ENCODE measurements around the gene HOXB4. TPM values are rescaled to one million over a fixed set of nuclear protein-coding genes. Genes with fewer than 3 reads are reported as not detected.

HOXB4 gene
- total RNA-seq, 1 experiment from 2014 or later = not detected

GRCh38 chr17:48604770-48605329, 26.7 kb upstream of the HOXB4 start, which contains the start of gene HOXB6:
Gene HOXB6 (minus strand): TSS chr17:48604986. CDS start chr17:48598150, 6,836 bp downstream.
- H3K23me2 ChIP-seq (ENCODE audit: insufficient read length, low read depth, low read length, poor library complexity, severe bottlenecking) = no peaks in the 10 kb centered on the region
- no peaks in the 10 kb centered on the region for H3K9me3 ChIP-seq (ENCODE audit: control insufficient read depth, low read depth, low read length)
- no peak within 1 kb of the TSS for H2BK120ac ChIP-seq (ENCODE audit: low read depth, low read length, poor library complexity, severe bottlenecking)
- no peak within 1 kb of the TSS for H2BK20ac ChIP-seq (ENCODE audit: low read depth, low read length, poor library complexity, severe bottlenecking)
- H3K27me3 ChIP-seq (ENCODE audit: insufficient read depth, low read length) = peaks cover 98% of the 10 kb centered on the region
- H3K4me1 ChIP-seq (ENCODE audit: insufficient read depth, low read length) = no peaks in the 10 kb centered on the region
- H4K8ac ChIP-seq (replicated peaks; ENCODE audit: insufficient read length, low read depth, low read length) = no peak within 1 kb of the TSS
- Mint-ChIP-seq H3K27me3 (ENCODE audit: low read depth) (peaks cover 100% of the 10 kb centered on the region), H3K4me3 (no peak within 1 kb of the TSS), H3K27ac (no peak within 1 kb of the TSS), H3K9me3 (peaks cover 2 to 16% of the 10 kb centered on the region in 2 experiments; a peak in 4 of 5 replicates), H3K36me3 (ENCODE audit: insufficient read depth in 1 of 3, low read depth in 3 of 3) (no peaks in the 10 kb centered on the region), H3K4me1 (peaks cover 0 to 2% of the 10 kb centered on the region in 2 experiments; a peak in 1 of 4 replicates)
- no peak within 1 kb of the TSS for H3K56ac ChIP-seq (ENCODE audit: insufficient read length, low read depth, low read length)
- no peak within 1 kb of the TSS for H2BK15ac ChIP-seq (ENCODE audit: low read depth, low read length)
- no peak within 1 kb of the TSS for H3K4ac ChIP-seq (ENCODE audit: low read depth, low read length)
- no peak within 1 kb of the TSS for H3K27ac ChIP-seq (ENCODE audit: insufficient read length, low read depth, low read length)
- H3K18ac ChIP-seq (ENCODE audit: insufficient read length, low read depth, low read length) = no peak within 1 kb of the TSS
- no peaks in the 10 kb centered on the region for H3K79me2 ChIP-seq (ENCODE audit: insufficient read depth, low read length)
- TF ChIP-seq CTCF (conservative IDR thresholded peaks at IDR 0.05) = no peak
- H2AK5ac ChIP-seq (ENCODE audit: insufficient read length, low read length) = no peak within 1 kb of the TSS
- WGBS (ENCODE audit: extremely low coverage, insufficient read length, low lambda C conversion rate) = no CpG with 5 or more reads among the region's 16 CpGs
- no peak within 1 kb of the TSS for H3K14ac ChIP-seq (ENCODE audit: insufficient read depth, low read length)
- no peak within 1 kb of the TSS for H2BK12ac ChIP-seq (ENCODE audit: insufficient read length, low read depth, low read length)
- no peak within 1 kb of the TSS for H3K4me2 ChIP-seq (ENCODE audit: insufficient read depth, insufficient read length, low read length)
- no peak within 1 kb of the TSS for H2AFZ ChIP-seq (ENCODE audit: low read length)
- H3T11ph ChIP-seq (ENCODE audit: low read length) = no peak within 1 kb of the TSS
- no peak within 1 kb of the TSS for H4K91ac ChIP-seq (ENCODE audit: insufficient read length, low read depth, low read length)
- H4K20me1 ChIP-seq (ENCODE audit: control insufficient read depth, insufficient read depth, insufficient read length) = no peaks in the 10 kb centered on the region
- H3K23ac ChIP-seq (ENCODE audit: insufficient read length, low read depth, low read length) = no peak within 1 kb of the TSS
- DNase-seq = no peak
- no peak within 1 kb of the TSS for H3K9ac ChIP-seq (ENCODE audit: extremely low read depth, insufficient read length, low read length)
- H2BK5ac ChIP-seq (ENCODE audit: insufficient read length, low read length) = no peak within 1 kb of the TSS
- no peaks in the 10 kb centered on the region for H3K79me1 ChIP-seq (ENCODE audit: insufficient read depth, low read depth, low read length, poor library complexity, severe bottlenecking)
- H4K5ac ChIP-seq (ENCODE audit: insufficient read length, low read depth, low read length) = no peak within 1 kb of the TSS

Measured in H9 (cell line).